Measurements from ENCODE around the gene OSBPL2.
A peak's percentile ranks its signal among the peaks of the same experiment; 100 is the strongest.

OSBPL2 gene

GRCh38 chr20:62206388-62206775 lies 31.9 kb upstream of the OSBPL2 start:
- DNase-seq (ENCODE audit: low spot score) = no peak

GRCh38 chr20:62208061-62208794 lies 30.1 kb upstream of the OSBPL2 start:
- DNase-seq (ENCODE audit: low spot score) = no peak

DNA sequence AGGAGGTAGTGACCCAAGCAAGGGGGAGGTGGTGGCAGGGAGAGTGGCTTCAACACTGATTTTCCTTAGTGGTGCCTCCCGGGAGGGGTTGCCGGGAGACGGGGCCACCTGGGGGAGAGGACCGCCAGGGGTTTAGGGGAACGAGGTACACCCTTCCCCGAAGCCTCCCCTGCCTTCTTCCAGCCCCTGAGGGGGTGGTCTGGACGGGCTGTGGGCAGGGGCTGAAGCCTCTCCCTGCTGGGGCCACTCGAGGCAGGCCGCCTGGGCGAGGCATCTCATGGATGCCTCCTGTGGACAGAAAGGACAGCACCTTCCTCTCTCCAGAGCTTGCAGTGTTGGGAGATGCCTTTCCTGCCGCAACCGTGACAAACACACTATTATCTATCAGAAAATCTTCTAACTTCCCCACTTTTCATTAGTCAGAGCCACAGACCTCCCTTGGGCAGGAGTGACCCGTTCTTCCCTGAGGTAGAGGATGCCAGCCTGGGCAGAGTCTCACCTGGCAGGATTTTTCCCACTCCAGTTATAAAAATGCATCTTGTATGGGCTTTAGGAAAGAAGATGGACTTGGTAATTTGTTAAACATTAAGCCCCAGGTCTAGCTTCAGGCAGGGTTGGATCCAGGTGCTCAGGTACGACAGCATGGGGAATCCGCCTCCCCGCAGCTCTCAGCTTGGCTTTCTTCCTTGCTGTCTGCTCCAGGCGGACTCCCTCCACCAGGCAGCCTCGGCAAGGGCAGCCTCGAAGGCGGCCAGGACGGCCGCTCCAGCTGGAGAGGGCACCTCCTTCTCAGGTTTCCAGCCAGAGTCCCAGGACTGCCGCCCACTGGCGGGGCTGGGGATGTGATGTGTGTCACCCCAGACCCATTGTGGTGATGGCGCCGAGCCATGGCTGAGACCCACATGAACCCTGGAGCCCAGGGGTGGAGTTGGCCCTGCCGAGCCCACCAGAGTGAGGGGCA lies 29.2 kb upstream of the OSBPL2 start:
- DNase-seq (ENCODE audit: low spot score) = no peak

DNA sequence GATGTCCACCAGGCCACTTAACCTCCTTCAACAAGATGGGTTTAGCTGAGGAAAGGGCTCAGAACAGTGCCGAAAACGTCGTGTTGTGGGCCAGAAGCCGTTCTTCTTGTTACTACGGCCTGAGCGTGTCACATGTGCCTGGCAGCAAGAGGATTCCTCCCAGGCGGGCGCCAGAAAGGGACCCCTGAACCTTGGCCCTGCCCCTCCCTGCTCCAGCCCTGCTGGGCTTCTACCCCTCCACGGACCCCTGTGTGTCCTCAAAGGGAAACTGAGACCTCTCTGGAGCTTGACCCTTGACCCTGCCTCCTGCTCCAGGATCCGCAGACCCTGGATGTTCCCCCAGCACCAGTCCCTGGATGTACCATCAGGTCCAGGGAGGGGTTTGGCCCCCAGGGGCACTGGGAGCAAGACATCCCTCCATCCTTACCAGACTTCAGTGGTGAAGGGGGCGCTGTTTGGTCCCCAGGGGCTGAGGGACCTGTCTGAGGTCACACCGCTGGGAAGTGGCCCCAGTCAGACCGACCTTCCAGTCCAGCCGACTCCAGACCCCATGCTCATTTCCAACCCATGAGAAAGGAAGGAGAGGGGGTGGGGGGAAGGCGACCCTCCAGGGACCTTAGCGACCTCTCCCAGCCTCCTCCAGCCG lies 28.3 kb upstream of the OSBPL2 start:
- DNase-seq (ENCODE audit: low spot score) = no peak

GRCh38 chr20:62210496-62210855 lies 27.8 kb upstream of the OSBPL2 start:
- DNase-seq (ENCODE audit: low spot score) = no peak

DNA sequence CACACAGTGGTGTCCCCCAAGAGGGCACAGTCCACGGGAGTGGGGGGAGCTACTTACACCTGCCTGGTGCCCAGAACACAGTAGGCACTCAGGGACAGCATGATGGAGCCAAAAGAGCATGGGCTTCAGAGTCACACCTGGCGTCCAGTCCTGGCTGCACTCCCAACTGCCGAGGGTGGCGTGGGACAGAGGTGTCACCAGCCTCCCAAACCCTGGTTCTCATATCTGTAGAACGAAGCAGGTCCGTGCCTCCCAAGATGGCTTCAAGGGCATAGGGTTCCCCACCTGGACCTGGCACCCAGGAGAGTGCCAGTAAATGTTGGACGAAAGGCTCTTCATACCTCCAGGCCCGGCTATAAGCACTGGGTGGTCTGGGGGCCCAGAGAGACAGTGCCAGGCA lies 27.1 kb upstream of the OSBPL2 start:
- DNase-seq (ENCODE audit: low spot score) = no peak

DNA sequence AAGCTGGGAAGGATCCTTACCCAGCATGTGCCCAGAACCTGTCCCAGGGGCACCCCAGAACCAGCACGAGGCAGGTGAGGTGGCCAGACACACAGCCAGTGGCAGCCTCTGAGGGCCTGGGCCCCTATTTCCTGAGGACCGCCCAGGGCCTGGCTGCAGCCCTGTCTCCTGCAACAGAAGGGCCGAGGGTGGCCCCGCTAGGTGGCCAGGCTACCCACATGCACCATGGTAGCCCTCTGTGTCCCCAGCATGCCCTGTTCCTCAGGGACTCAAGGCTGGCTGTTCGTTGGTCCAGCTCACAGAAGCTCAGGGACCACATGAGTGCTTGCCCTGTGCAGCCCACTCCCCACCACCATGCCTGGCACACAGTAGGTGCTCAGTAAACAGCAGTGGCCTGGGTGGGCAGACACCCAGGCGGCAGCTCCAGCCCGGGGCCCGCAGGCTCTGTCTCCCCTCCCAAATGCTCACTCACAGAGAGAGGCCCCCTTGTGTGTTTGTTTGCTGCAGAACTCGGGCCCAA lies 26.5 kb upstream of the OSBPL2 start:
- no peak for DNase-seq (ENCODE audit: low spot score)

- DNase-seq (ENCODE audit: low spot score) = no peak
These were observed 26.0 kb upstream of the OSBPL2 start for GRCh38 chr20:62212299-62212698.

DNA sequence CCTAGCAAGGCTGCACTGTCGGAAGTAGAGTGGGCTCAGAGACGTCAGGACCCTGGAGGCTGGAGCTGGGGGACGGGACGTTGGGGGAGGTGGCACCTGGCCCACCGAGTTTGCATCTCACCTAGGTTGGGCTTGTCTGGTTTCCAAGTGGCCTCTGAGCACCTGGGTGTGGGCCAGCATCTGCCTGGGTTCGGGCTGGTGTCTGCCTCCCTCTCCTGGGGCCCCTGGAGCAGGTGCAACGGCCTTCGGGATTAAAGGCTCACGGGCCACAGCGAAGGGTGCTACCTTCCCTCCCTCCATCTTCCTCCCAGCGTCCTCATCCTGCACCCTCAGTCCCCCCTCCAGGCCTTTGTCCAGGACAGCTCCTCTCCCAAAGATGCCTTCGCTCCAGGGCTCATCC lies 24.3 kb upstream of the OSBPL2 start:
- no peak for DNase-seq (ENCODE audit: low spot score)

DNA sequence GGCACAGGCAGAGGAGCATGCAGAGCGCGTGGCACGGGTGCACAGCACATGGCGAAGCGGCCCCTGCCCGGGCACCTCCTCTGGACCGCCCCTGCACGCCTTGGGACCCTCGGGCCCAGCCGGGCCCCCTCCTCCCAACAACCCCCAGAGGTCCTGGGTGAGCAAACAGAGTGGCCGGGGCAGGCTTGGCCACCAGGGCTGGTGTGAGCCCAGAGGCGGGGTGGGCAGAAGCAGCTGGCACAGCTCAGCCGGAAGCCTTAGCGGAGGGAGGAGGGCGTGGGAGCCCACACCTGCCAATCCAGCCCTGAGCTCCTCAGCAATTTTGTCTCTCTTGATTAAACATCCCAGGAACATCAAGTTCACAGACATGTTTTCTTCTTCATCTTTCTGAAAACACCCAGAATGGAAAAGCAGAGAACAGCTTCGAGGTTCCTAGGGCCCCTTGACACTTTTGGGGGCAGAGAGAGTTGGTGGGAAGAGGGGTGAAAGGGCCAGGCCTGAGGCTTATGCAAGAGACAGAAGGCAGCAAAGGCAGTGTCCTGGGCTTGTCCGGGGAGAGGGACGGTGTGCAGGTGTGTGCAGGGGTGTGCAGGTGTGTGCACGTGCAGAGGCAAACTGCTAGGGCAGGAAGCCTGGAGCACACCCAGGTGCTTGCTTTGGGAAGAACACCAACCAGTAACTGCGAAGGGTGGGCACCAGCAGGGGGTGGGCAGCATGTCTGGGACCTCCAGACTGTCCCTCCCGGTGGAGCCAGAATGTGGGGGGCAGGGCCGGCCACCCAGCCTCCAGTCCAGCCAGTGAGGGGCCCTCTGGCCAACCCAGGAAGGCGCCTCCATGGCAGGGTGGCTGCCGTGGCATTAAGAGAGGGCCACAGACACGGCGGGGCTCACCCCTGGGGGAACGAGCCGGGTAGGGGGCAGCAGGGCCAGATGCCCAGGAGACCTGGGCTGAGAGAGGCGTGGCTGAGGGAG lies 23.0 kb upstream of the OSBPL2 start:
- DNase-seq (ENCODE audit: low spot score) = no peak

DNA sequence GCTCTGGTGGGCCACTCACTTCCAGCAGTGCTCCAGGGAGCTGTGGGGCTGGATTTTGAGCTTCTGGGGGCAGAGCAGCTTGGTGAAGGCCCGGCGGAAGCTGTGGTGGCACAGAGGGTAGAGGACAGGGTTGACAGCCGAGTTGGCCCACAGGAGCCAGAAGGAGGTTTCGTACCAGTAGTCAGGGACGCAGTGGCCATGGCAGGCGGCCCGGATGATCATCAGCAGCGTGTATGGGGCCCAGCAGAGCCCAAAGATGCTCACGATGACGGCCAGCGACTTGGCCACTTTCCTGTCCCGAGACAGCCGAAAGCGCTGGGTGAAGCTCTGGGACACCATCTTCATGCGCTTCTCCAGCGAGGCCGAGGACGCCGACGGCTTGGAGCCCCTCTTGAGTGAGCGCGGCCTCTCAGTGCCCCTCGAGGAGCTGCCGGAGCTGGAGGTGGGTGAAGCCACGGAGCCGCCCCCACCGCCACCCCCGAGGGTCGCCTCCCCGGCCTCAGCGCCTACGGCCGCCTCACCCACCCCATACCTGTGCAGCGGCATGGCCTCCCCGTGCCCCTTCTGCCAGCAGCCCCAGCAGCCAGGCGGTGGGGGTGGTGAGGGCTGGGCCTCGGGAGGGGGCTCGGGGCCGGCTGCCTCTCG lies 22.2 kb upstream of the OSBPL2 start:
- DNase-seq (ENCODE audit: low spot score) = no peak

- no peak for DNase-seq (ENCODE audit: low spot score)
These were observed 21.4 kb upstream of the OSBPL2 start for GRCh38 chr20:62216636-62217566.

GRCh38 chr20:62217913-62218773 lies 20.2 kb upstream of the OSBPL2 start:
- DNase-seq (ENCODE audit: low spot score) = no peak

DNA sequence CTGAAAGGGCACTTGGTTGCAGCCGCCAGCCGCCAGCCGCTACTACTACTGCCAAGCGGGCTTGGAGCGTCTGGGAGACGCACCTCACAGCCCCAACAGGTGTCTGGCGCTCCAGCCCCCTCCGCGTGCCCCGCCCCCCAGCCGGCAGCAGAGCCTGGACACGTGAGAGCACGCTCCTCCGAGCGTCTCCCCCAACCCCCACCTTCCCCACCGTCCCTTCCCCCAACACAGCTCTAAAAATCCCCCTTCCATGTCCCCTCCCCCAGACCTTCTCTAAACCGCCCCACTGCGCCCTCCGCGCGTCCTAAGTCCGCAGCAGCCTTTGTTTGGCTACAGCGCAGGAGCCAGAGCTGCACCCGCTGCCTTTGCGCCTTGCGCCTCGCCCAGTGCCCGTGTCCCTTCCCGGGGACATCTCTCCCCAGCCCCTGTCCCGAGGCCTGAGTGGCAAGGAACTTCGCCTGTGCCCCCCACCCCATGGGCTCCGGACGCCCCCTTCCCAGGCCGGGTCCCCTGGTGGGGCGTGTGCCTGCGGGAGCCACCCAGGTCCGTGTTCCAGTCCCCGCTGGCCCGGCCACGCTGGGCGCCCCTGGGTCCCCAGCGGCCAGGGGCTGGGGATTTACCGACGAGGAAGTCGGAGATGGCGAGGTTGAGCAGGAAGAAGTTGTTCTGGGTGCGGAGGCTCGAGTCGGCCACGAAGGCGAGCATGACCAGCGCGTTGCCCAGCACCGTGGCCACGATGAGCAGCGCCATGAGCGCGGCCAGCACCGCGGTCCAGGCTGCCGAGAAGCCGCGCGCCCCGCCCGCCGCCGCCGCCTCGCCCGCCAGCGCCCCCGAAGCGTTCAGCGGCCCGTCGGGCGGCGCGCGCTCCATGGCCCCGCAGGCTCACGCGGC lies 19.0 kb upstream of the OSBPL2 start:
- no peak for DNase-seq (ENCODE audit: low spot score)

- peak; percentile 77 for DNase-seq (ENCODE audit: low spot score)
These were observed 18.2 kb upstream of the OSBPL2 start, which contains the start of gene HRH3 for GRCh38 chr20:62219992-62220665. Gene HRH3, minus strand, starts transcription at chr20:62220278. Its CDS starts 308 bp downstream, at chr20:62219970.

DNA sequence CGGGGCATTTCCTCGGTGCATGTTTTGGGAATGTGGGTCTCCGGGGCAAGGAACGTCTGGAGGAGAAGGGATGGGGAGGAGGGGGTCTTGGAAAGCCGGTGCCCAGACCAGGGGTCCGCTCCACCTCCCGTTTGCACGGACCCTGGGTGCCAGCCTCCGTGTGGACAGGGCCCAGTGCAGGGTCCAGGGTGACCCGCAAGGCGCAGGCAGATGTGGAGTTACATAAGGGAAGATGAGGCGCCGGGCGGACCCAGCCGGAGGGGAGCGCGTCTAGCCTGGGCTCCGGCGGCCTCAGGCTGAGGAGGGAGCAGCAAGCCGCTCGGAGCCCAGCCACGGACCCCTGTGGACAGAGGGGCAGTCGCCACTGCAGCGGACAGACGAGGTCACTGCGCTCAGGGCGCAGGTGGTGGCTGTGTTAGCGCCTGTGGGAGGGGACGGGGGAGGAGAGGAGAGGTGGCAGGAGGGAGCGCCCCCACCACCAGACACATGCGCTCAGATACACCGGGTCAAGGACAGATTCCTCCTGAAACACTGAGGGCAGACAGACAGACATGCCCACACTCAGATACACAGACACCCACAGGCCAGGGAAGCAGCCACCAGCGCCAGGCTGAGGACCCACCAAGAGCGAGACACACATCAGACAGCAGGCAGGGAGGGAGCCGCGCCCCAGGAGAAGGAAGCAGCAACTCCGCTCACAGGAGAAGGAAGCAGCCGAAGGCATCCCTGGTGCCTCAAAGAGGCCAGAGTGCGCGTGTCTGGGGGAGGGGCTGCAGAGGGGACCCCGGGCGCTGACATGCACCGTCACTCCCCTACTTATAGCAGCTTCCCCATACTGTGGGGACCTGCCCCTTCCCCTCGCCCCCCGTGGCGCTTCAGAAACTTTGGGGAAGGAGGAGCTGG lies 17.4 kb upstream of the OSBPL2 start:
- no peak for DNase-seq (ENCODE audit: low spot score)

All from left forelimb (tissue), 1 donor.